Activated CD8-positive, alpha-beta T cell treated with anti-CD3 and anti-CD28 coated beads for 36 hours (primary cell): ENCODE data around the gene RNF20. TPM values are rescaled to one million over a fixed set of nuclear protein-coding genes. Genes with fewer than 3 reads are reported as not detected.
"Not testable (repeated sequence)": the region's sequence is repeated elsewhere in the genome, so short reads cannot be mapped to it uniquely, and the experiment has no call there.

Source experiments
- ATAC-seq: fragments of 200-7000 bp; cut with Tn5 transposase; one replicate; pipeline ENCODE4 v1.10.0; 2021; ENCODE audit warnings: mild to moderate bottlenecking, moderate library complexity
- CTCF ChIA-PET: fragments of 350-600 bp; sonication (Branson Sonifier 250); formaldehyde crosslinking; loops from one replicate; lab custom pipeline; 2021; ENCODE audit warnings: antibody characterized with exemption; lab: Charles Lee
- POLR2A ChIA-PET: fragments of 350-600 bp; sonication (Branson Sonifier 250); formaldehyde crosslinking; loops from one replicate; lab custom pipeline; 2021; ENCODE audit warnings: antibody characterized with exemption; lab: Charles Lee
- DNase-seq: peaks from one replicate; pipeline ENCODE4 v3.0.0-alpha.2; 2020
- H3K27ac Mint-ChIP-seq: one replicate; pipeline ENCODE4 v1.8.0; 2021; ENCODE audit warnings: mild to moderate bottlenecking, mixed read lengths
- H3K27me3 Mint-ChIP-seq: one replicate; pipeline ENCODE4 v1.8.0; 2021; ENCODE audit warnings: mixed read lengths
- H3K36me3 Mint-ChIP-seq: one replicate; pipeline ENCODE4 v1.8.0; 2021; ENCODE audit warnings: low read depth, mixed read lengths
- H3K4me1 Mint-ChIP-seq: one replicate; pipeline ENCODE4 v1.8.0; 2021; ENCODE audit warnings: low read depth, mixed read lengths
- H3K4me3 Mint-ChIP-seq: one replicate; pipeline ENCODE4 v1.8.0; 2021; ENCODE audit warnings: mild to moderate bottlenecking, moderate library complexity, mixed read lengths
- H3K9me3 Mint-ChIP-seq: one replicate; pipeline ENCODE4 v1.8.0; 2021; ENCODE audit warnings: mixed read lengths
- CTCF ChIP-seq: fragments of 200-600 bp; IDR thresholded peaks from one replicate; pipeline ENCODE4 v1.8.0; 2022; ENCODE audit warnings: antibody characterized with exemption, mild to moderate bottlenecking
- intact Hi-C: fragments of 100-400 bp; cut with micrococcal nuclease; formaldehyde crosslinking; loops from one replicate; pipeline ENCODE4 v1.10.0; 2022
- total RNA-seq, 2 experiments: library from RNA; stranded (reverse); gene quantifications; one replicate each; pipeline ENCODE4 v1.2.3, GENCODE V29; 2021

RNF20 gene
- total RNA-seq, 2 experiments from 2014 or later: 30.6 to 39.1 TPM

DNA sequence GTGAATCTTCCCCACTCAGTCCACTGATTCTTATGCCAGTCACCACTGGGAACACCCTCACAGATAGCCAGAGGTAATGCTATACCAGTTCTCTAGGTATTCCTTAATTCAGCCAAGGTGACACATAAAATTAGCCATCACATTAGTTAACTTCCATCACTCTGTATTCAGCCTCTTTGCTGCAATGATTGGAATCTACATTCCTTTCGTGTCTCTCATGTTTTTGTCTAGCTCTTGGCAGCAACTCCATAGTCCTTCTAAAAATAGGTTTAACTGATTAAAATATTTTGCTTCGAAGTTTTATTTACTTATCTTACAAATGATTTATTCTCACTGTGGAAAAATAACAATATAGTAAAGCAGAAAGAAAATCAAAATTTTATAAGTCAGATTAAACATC lies 19.6 kb upstream of the RNF20 start:
- no peak for ATAC-seq
- Mint-ChIP-seq H3K4me3 (no peak overlapping the region), H3K9me3 (no peaks in the 10 kb centered on the region), H3K27ac (no peak overlapping the region), H3K27me3 (peaks cover 25% of the 10 kb centered on the region), H3K36me3 (no peaks in the 10 kb centered on the region), H3K4me1 (peaks cover 3% of the 10 kb centered on the region)
- POLR2A ChIA-PET: no interaction called here
- intact Hi-C loops: no loop called here
- CTCF ChIA-PET: no interaction called here
- no peak for TF ChIP-seq CTCF
- DNase-seq: no peak

- H3K27me3 Mint-ChIP-seq: peaks cover 39% of the 10 kb centered on the region
- no peaks in the 10 kb centered on the region for H3K36me3 Mint-ChIP-seq
- intact Hi-C loops: no loop called here
- no peak overlapping the region for H3K4me3 Mint-ChIP-seq
- CTCF ChIA-PET: interaction anchor here (1.7 kb wide), 1 partner anchor 13 kb away, joined by 7 read pairs; no protein-coding TSS in a partner anchor
- no peaks in the 10 kb centered on the region for H3K9me3 Mint-ChIP-seq
- H3K4me1 Mint-ChIP-seq: peaks cover 3% of the 10 kb centered on the region
- DNase-seq: no peak
- POLR2A ChIA-PET: interaction anchor here (1.7 kb wide), 1 partner anchor 8 kb away, joined by 3 read pairs; no protein-coding TSS in a partner anchor
- TF ChIP-seq CTCF: no peak
- ATAC-seq: no peak
- no peak overlapping the region for H3K27ac Mint-ChIP-seq
Measured at GRCh38 chr9:101516655-101517054, 17.0 kb upstream of the RNF20 start.

DNA sequence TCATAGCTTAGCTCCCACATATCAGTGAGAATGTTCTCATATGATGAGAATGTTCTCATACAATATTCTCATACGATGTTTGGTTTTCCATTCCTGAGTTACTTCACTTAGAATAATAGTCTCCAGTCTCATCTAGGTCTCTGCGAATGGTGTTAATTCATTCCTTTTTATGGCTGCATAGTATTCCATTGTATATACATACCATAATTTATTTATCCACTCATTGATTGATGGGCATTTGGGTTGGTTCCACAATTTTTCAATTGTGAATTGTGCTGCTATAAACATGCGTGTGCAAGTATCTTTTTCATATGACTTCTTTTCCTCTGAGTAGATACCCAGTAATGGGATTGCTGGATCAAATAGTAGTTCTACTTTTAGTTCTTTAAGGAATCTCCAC lies 15.2 kb upstream of the RNF20 start:
- H3K9me3 Mint-ChIP-seq: not testable (repeated sequence)

GRCh38 chr9:101524371-101524770 lies 9.3 kb upstream of the RNF20 start:
- no peak for TF ChIP-seq CTCF
- Mint-ChIP-seq H3K4me3 (no peak overlapping the region), H3K4me1 (no peaks in the 10 kb centered on the region), H3K9me3 (no peaks in the 10 kb centered on the region), H3K36me3 (no peaks in the 10 kb centered on the region), H3K27ac (no peak overlapping the region), H3K27me3 (peaks cover 28% of the 10 kb centered on the region)
- POLR2A ChIA-PET: no interaction called here
- intact Hi-C loops: no loop called here
- DNase-seq: no peak
- ATAC-seq: no peak
- CTCF ChIA-PET: interaction anchor here (0.8 kb wide), 1 partner anchor 65 kb away, joined by 4 read pairs; no protein-coding TSS in a partner anchor

More for the DNA sequence above, 15.2 kb upstream of the RNF20 start:
- H3K4me3 Mint-ChIP-seq, DNase-seq, H3K36me3 Mint-ChIP-seq, intact Hi-C loops, CTCF ChIA-PET, H3K4me1 Mint-ChIP-seq, H3K27ac Mint-ChIP-seq, POLR2A ChIA-PET, ATAC-seq: not testable (repeated sequence)
- H3K27me3 Mint-ChIP-seq: peaks cover 38% of the 10 kb centered on the region

DNA sequence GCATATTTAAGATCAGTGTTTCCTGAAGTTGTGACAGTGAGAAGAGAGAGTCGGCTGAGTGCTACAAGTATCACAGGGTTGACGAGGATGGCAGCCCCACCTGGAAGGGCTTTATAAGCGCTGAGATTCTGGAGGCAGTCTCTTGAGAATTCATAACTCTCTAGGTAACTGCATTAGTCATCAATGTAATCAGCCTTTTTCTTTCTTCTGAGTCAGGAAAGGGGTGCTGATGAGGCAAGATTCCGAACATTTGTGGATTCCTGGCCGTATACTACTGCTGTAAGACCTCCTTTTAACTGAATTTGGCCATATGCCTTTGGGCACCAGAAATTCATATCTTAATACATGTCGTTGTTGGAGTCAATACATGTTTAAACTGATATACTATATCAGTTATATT lies 6.6 kb upstream of the RNF20 start:
- Mint-ChIP-seq H3K36me3 (no peaks in the 10 kb centered on the region), H3K27me3 (peaks cover 14% of the 10 kb centered on the region), H3K27ac (no peak overlapping the region), H3K4me3 (no peak overlapping the region), H3K4me1 (no peaks in the 10 kb centered on the region), H3K9me3 (no peaks in the 10 kb centered on the region)
- ChIA-PET POLR2A (interaction anchor here (0.6 kb wide), 1 partner anchor 44 kb away, joined by 3 read pairs; no protein-coding TSS in a partner anchor), CTCF (interaction anchor here (0.6 to 1.4 kb wide), 3 partner anchors 68 to 120 kb away, joined by 3 to 7 read pairs (median 3); no protein-coding TSS in a partner anchor)
- intact Hi-C loops: no loop called here
- DNase-seq (no peak), ATAC-seq (no peak)
- TF ChIP-seq CTCF: no peak
